HepG2 (cell line): Measurements from ENCODE around the gene KRI1. TPM values are rescaled to one million over a fixed set of nuclear protein-coding genes. Genes with fewer than 3 reads are reported as not detected.
A peak's percentile ranks its signal among the peaks of the same experiment; 100 is the strongest.

Experiments used
- ARHGAP35 ChIP-seq: sonication (generic); formaldehyde crosslinking; IDR thresholded peaks from 2 replicates; pipeline ENCODE4 v1.9.0; 2022; ENCODE audit warnings: mild to moderate bottlenecking, inconsistent platforms, moderate library complexity, missing genetic modification reagents, borderline replicate concordance
- BORCS8-MEF2B ChIP-seq: sonication (generic); formaldehyde crosslinking; IDR thresholded peaks from 2 replicates; pipeline ENCODE4 v1.8.0; 2022; ENCODE audit warnings: mild to moderate bottlenecking, missing genetic modification reagents
- CENPX ChIP-seq: sonication (generic); formaldehyde crosslinking; IDR thresholded peaks from 2 replicates; pipeline ENCODE4 v1.9.0; 2021; ENCODE audit warnings: mild to moderate bottlenecking, missing genetic modification reagents, moderate library complexity
- ERF ChIP-seq: IDR thresholded peaks from 2 replicates; pipeline ENCODE4 v1.6.1; 2018; ENCODE audit warnings: missing biosample characterization, missing genetic modification reagents
- FOSL1 ChIP-seq: sonication (generic); formaldehyde crosslinking; IDR thresholded peaks from 2 replicates; pipeline ENCODE4 v1.9.0; 2021; ENCODE audit warnings: missing genetic modification reagents, borderline replicate concordance
- GATAD2A ChIP-seq: IDR thresholded peaks from 2 replicates; pipeline ENCODE4 v1.6.1; 2016
- RELA ChIP-seq: sonication (generic); formaldehyde crosslinking; IDR thresholded peaks from 2 replicates; pipeline ENCODE4 v1.4.0; 2020; ENCODE audit warnings: missing genetic modification reagents
- SP5 ChIP-seq: IDR thresholded peaks from 2 replicates; pipeline ENCODE4 v1.6.1; 2016; ENCODE audit warnings: low read depth, borderline replicate concordance
- ZNF253 ChIP-seq: sonication (generic); formaldehyde crosslinking; IDR thresholded peaks from 2 replicates; pipeline ENCODE4 v1.8.0; 2022; ENCODE audit warnings: mild to moderate bottlenecking, missing genetic modification reagents, borderline replicate concordance
- ZNF460 ChIP-seq: sonication (generic); formaldehyde crosslinking; IDR thresholded peaks from 2 replicates; pipeline ENCODE4 v1.5.1; 2020; ENCODE audit warnings: missing genetic modification reagents, mild to moderate bottlenecking, borderline replicate concordance
- ZNF501 ChIP-seq: sonication (generic); formaldehyde crosslinking; IDR thresholded peaks from 2 replicates; pipeline ENCODE4 v1.5.1; 2020; ENCODE audit warnings: mild to moderate bottlenecking, moderate library complexity, missing genetic modification reagents
- polyA plus RNA-seq, 8 experiments: library from polyadenylated mRNA; depleted of rRNA in 3 of 8; stranded (reverse) in 7 of 8; unstranded in 1 of 8; fragments of >200 nt; fragmentation: Illumina TruSeq in 4 of 8; extraction: Trizol in 4 of 8; gene quantifications; 2 replicates each; pipeline versions ENCODE4 v1.2.1 to v1.2.3, GENCODE V29; 2011 to 2016; ENCODE audit warnings: low read depth in 4 of 8, missing spikeins in 1 of 8, mixed read lengths in 1 of 8; ENCODE audit not compliant: insufficient read depth in 1 of 8
- total RNA-seq, 5 experiments: library from RNA; depleted of rRNA; stranded (reverse); fragments of >200 nt; fragmentation: Illumina TruSeq; extraction: Trizol; gene quantifications; 2 replicates each; pipeline ENCODE4 v1.2.3, GENCODE V29; 2016; ENCODE audit warnings: low read depth in 1 of 5
- TF ChIP-seq, protein P1 (sequence below), 2 experiments: sonication (generic) in 1 of 2; formaldehyde crosslinking in 1 of 2; IDR thresholded peaks; 2 replicates each; pipeline versions ENCODE4 v1.5.1 to v1.6.1; 2011 to 2020; ENCODE audit warnings: borderline replicate concordance in 1 of 2, low read depth in 1 of 2, low read length in 1 of 2, mild to moderate bottlenecking in 1 of 2, missing genetic modification reagents in 1 of 2, moderate library complexity in 1 of 2
- TF ChIP-seq, protein P2 (sequence below): sonication (generic); formaldehyde crosslinking; IDR thresholded peaks from 2 replicates; pipeline ENCODE4 v1.8.0; 2022; ENCODE audit warnings: low read depth, missing genetic modification reagents
- TF ChIP-seq, protein P3 (sequence below): sonication (generic); formaldehyde crosslinking; conservative IDR thresholded peaks from 2 replicates; pipeline ENCODE4 v1.5.0; 2020; ENCODE audit warnings: missing genetic modification reagents
- TF ChIP-seq, protein P4 (sequence below): sonication (generic); formaldehyde crosslinking; IDR thresholded peaks from 2 replicates; pipeline ENCODE4 v1.5.0; 2020; ENCODE audit warnings: mild to moderate bottlenecking, low read depth, missing genetic modification reagents, borderline replicate concordance
- TF ChIP-seq, protein P5 (sequence below): sonication (generic); formaldehyde crosslinking; IDR thresholded peaks from 2 replicates; pipeline ENCODE4 v1.9.0; 2022; ENCODE audit warnings: low read depth, missing genetic modification reagents
- TF ChIP-seq, protein P6 (sequence below): IDR thresholded peaks from 2 replicates; pipeline ENCODE4 v1.6.1; 2012; ENCODE audit warnings: low read length, improper control_type of control experiment

The KRI1 gene
- total and polyA plus RNA-seq, 2 of the 13 experiments (the other 11 are each of a cell fraction or from before 2014, with no cell fraction given), result 9.1 to 11.7 TPM

DNA sequence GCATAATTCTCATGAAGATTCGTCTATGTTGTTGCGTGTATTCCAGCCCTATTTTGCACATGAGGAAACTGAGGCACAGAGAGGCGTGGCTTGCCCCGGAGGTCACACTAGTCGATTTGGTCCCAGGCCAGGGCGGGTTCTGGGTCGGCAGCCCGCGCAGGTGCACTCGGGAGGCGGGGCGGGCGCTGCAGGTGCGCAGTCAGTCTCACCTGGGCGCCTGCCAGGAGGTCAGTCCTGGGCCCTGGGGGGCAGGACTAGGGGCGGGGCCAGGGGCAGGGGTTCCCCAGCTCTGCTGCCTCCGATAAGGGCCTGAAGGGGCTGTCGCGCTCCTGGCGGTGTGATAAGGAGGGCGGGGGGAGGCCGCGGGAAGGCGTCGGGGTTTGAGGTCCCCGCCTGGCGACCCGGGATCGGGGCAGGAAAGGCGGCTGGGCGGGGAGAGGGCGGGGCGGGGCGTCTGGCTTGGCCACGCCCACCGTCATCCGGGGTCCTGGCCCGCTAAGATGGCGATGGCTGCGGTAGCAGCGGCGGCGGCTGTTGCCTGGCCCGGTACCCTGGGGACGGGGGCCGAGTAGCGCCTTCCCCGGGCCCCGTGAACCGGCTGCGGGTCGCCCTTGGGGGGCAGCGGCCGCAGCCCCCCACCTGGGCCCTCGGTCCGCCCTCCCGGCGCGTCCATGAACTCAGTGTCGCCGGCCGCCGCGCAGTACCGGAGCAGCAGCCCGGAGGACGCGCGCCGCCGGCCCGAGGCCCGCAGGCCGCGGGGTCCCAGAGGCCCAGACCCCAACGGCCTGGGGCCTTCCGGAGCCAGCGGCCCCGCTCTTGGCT is 22.2 kb downstream of the KRI1 start, which contains the start of gene ATG4D (continued):
- TF ChIP-seq, protein P1, sequence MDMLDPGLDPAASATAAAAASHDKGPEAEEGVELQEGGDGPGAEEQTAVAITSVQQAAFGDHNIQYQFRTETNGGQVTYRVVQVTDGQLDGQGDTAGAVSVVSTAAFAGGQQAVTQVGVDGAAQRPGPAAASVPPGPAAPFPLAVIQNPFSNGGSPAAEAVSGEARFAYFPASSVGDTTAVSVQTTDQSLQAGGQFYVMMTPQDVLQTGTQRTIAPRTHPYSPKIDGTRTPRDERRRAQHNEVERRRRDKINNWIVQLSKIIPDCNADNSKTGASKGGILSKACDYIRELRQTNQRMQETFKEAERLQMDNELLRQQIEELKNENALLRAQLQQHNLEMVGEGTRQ (IDR thresholded peaks at IDR 0.05; ENCODE audit: low read depth, low read length), result no peak
- TF ChIP-seq, protein P1 (CRISPR knock-in tag; IDR thresholded peaks at IDR 0.05; ENCODE audit: borderline replicate concordance), result no peak
- no peak for TF ChIP-seq BORCS8-MEF2B (CRISPR knock-in tag)
- TF ChIP-seq, protein P2, sequence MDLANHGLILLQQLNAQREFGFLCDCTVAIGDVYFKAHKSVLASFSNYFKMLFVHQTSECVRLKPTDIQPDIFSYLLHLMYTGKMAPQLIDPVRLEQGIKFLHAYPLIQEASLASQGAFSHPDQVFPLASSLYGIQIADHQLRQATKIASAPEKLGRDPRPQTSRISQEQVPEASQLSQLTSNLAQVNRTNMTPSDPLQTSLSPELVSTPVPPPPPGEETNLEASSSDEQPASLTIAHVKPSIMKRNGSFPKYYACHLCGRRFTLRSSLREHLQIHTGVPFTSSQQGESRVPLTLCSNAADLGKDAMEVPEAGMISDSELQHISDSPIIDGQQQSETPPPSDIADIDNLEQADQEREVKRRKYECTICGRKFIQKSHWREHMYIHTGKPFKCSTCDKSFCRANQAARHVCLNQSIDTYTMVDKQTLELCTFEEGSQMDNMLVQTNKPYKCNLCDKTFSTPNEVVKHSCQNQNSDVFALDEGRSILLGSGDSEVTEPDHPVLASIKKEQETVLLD, result no peak
- no peak for TF ChIP-seq RELA (CRISPR knock-in tag)
- TF ChIP-seq, protein P3, sequence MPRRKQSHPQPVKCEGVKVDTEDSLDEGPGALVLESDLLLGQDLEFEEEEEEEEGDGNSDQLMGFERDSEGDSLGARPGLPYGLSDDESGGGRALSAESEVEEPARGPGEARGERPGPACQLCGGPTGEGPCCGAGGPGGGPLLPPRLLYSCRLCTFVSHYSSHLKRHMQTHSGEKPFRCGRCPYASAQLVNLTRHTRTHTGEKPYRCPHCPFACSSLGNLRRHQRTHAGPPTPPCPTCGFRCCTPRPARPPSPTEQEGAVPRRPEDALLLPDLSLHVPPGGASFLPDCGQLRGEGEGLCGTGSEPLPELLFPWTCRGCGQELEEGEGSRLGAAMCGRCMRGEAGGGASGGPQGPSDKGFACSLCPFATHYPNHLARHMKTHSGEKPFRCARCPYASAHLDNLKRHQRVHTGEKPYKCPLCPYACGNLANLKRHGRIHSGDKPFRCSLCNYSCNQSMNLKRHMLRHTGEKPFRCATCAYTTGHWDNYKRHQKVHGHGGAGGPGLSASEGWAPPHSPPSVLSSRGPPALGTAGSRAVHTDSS (CRISPR knock-in tag), result no peak
- TF ChIP-seq ERF (CRISPR knock-in tag), result no peak
- TF ChIP-seq SP5 (CRISPR knock-in tag), result 0 out of 2 replicates have a peak, but pooled peaks have one; percentile 42
- TF ChIP-seq, protein P4, sequence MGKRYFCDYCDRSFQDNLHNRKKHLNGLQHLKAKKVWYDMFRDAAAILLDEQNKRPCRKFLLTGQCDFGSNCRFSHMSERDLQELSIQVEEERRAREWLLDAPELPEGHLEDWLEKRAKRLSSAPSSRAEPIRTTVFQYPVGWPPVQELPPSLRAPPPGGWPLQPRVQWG (CRISPR knock-in tag), result no peak
- no peak for TF ChIP-seq ZNF460 (CRISPR knock-in tag)
- no peak for TF ChIP-seq FOSL1 (CRISPR knock-in tag)
- TF ChIP-seq CENPX, result no peak
- TF ChIP-seq ZNF501 (CRISPR knock-in tag), result 0 out of 2 replicates have a peak, but pooled peaks have one; percentile 53
- no peak for TF ChIP-seq ZNF253
- TF ChIP-seq ARHGAP35, result no peak
- TF ChIP-seq, protein P5, sequence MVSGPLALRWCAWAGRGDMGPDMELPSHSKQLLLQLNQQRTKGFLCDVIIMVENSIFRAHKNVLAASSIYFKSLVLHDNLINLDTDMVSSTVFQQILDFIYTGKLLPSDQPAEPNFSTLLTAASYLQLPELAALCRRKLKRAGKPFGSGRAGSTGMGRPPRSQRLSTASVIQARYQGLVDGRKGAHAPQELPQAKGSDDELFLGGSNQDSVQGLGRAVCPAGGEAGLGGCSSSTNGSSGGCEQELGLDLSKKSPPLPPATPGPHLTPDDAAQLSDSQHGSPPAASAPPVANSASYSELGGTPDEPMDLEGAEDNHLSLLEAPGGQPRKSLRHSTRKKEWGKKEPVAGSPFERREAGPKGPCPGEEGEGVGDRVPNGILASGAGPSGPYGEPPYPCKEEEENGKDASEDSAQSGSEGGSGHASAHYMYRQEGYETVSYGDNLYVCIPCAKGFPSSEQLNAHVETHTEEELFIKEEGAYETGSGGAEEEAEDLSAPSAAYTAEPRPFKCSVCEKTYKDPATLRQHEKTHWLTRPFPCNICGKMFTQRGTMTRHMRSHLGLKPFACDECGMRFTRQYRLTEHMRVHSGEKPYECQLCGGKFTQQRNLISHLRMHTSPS (CRISPR knock-in tag), result no peak
- TF ChIP-seq, protein P6, sequence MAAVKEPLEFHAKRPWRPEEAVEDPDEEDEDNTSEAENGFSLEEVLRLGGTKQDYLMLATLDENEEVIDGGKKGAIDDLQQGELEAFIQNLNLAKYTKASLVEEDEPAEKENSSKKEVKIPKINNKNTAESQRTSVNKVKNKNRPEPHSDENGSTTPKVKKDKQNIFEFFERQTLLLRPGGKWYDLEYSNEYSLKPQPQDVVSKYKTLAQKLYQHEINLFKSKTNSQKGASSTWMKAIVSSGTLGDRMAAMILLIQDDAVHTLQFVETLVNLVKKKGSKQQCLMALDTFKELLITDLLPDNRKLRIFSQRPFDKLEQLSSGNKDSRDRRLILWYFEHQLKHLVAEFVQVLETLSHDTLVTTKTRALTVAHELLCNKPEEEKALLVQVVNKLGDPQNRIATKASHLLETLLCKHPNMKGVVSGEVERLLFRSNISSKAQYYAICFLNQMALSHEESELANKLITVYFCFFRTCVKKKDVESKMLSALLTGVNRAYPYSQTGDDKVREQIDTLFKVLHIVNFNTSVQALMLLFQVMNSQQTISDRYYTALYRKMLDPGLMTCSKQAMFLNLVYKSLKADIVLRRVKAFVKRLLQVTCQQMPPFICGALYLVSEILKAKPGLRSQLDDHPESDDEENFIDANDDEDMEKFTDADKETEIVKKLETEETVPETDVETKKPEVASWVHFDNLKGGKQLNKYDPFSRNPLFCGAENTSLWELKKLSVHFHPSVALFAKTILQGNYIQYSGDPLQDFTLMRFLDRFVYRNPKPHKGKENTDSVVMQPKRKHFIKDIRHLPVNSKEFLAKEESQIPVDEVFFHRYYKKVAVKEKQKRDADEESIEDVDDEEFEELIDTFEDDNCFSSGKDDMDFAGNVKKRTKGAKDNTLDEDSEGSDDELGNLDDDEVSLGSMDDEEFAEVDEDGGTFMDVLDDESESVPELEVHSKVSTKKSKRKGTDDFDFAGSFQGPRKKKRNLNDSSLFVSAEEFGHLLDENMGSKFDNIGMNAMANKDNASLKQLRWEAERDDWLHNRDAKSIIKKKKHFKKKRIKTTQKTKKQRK, result no peak
- TF ChIP-seq GATAD2A (CRISPR knock-in tag), result no peak
